Esophagus muscularis mucosa (tissue), 4 donors: Measurements from ENCODE around the gene RPP38.

Source experiments
- CTCF ChIP-seq, 3 experiments: fragments of 200-600 bp in 2 of 3; fragments of 450-650 bp in 1 of 3; sonication (generic) in 2 of 3; IDR thresholded peaks; one replicate each; pipeline ENCODE4 v1.5.1; 2017 to 2019; ENCODE audit warnings: antibody characterized with exemption in 3 of 3, mild to moderate bottlenecking in 2 of 3, moderate library complexity in 1 of 3
- EP300 ChIP-seq: sonication (generic); formaldehyde crosslinking; IDR thresholded peaks from one replicate; pipeline ENCODE4 v1.6.1; 2017; ENCODE audit warnings: antibody characterized with exemption
- POLR2A ChIP-seq: fragments of 450-650 bp; IDR thresholded peaks from one replicate; pipeline ENCODE4 v1.6.1; 2017; ENCODE audit warnings: antibody characterized with exemption, moderate library complexity, mild to moderate bottlenecking, low read depth
- POLR2AphosphoS5 ChIP-seq, 2 donors: sonication (generic); formaldehyde crosslinking; IDR thresholded peaks; one replicate each; pipeline ENCODE4 v1.6.1; 2017; ENCODE audit warnings: antibody characterized with exemption in 2 of 2

GRCh38 chr10:15116225-15116624 lies 19.1 kb downstream of the RPP38 start:
- no peak for TF ChIP-seq CTCF (IDR thresholded peaks at IDR 0.05)
- TF ChIP-seq POLR2AphosphoS5 (IDR thresholded peaks at IDR 0.05): no peak
- TF ChIP-seq POLR2A: no peak
- TF ChIP-seq EP300: no peak
